ENCODE results near the gene LPP.

LPP gene

GRCh38 chr3:188220097-188220788, 66.3 kb downstream of the LPP start:
- DNase-seq (ENCODE audit: low read depth) = no peak

- DNase-seq (ENCODE audit: low read depth) = peak; percentile 68
Measured at GRCh38 chr3:188220988-188221818, 67.2 kb downstream of the LPP start.

DNA sequence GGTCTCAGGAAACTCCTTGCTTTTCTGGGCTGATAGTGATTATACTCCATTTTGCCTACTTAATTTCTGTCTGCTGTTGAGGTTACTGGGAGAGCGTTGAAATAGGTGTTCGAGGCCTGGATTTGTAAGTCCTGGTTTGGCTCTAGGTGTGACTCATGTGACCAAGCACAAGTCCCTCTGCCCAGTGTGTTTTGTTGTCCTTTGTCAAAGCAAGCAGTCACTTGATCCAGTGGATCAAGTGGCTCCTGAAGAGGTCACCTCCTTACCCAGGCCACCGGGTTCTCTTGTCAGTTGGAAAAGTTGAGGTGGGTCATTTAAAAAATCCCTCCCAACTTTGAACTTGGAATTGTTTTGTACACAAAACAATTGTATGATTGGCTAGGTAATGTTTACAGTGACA, 70.0 kb downstream of the LPP start:
- no peak for DNase-seq (ENCODE audit: low read depth)

- DNase-seq (ENCODE audit: low read depth) = no peak
Measured at GRCh38 chr3:188227442-188227841, 73.5 kb downstream of the LPP start.

DNA sequence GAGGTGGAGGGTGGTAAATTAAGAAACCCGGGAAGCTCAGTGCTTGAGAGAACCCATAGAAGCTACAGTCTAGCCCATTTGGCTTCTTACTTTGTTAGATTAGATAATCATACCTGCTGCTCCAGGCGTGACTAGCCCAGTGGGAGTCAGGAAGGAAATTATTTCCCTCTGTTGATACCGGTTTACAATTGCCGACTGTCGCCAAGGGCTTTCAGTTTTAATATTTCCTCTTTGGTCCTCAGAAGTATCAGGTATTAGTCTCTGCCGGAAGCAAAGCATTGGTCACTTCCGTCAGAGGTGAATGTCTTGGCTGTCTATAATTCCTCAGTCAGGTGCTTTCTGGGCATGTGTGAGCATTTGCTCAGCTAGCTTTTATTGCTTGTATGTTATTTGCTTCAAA, 75.2 kb downstream of the LPP start:
- no peak for DNase-seq (ENCODE audit: low read depth)

- DNase-seq (ENCODE audit: low read depth) = no peak
Measured at GRCh38 chr3:188229726-188230125, 75.8 kb downstream of the LPP start.

- DNase-seq (ENCODE audit: low read depth) = no peak
Measured at GRCh38 chr3:188230962-188231361, 77.0 kb downstream of the LPP start.

DNA sequence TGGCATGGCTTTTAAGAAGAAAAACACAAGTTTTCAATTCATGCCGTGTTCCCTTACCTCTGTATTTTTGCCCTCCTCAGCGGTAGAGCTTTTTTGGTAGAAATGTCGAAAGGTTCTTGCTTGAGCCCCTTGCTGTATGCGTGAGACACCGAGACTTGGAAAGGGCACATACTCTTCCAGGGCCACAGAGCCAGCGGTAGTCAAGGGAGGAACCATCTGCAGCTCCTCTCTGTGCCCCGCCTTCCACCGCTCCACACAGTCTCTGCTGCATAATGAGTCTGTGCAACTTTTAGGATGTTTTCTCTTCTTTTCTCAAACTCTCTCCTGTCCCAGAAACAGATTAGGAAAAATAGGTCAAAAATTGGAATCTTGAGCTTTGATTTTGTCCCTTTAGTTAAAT, 77.5 kb downstream of the LPP start:
- no peak for DNase-seq (ENCODE audit: low read depth)

DNA sequence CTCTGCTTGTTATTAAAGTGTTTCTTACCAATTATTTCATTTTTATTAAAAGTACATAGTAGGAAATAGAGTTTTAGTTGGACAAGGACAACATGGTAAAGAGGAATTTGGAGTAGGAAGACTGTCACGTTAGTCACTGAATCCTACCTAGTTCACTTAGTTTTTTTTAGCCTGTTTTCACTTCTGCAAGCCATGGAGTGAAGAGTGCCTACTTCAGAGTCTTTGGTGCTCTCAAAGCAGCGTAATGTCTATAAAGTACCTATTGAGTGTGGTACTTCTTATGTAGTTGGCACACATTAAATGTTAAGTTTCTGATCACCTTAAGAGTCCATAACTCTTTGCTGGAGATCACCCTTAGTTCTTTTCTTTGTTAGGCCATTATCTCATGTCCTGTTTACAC, 78.7 kb downstream of the LPP start:
- no peak for DNase-seq (ENCODE audit: low read depth)

- DNase-seq (ENCODE audit: low read depth) = no peak
Measured at GRCh38 chr3:188233320-188233719, 79.4 kb downstream of the LPP start.

DNA sequence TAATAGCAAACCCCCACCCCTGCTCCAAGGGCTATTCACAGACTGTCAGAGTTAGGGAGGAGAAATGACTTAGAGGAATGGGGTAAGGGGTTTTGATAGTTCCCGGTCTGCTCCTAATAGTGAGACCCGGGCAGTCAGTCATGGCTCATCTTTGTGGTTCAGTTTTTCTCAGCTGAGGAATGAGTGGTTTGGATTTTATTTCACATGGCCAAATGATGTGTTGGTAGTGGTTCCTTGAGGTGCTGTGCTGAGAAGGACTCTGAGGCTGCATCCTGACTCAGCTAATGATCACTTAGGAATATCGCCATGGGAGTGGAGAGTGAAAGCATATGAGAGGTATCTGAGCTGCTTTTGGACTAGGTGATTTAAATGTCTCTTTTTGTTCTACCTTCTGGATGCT, 80.2 kb downstream of the LPP start:
- DNase-seq (ENCODE audit: low read depth) = peak; percentile 52

- DNase-seq (ENCODE audit: low read depth) = no peak
Measured at GRCh38 chr3:188236271-188236670, 82.3 kb downstream of the LPP start.

GRCh38 chr3:188239035-188239434, 85.1 kb downstream of the LPP start:
- no peak for DNase-seq (ENCODE audit: low read depth)

DNA sequence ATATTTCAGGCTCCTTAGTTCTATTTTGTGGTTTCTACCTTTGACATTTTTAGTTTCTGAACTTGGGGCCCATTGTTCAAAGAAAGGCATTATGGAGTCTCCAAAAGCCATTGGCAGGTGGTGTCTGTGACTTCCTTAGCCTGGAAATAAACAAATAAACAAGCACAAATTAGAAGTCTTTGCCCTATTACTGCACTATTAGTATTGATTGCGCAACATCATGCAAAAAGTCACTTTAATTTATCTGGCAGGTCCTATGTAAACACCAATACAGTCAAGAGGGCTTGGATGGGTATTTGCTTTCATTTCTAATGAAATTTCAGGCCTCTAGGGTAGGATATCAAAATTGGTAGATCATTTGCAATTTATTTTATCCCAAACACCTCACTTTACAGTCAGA, 85.6 kb downstream of the LPP start:
- no peak for DNase-seq (ENCODE audit: low read depth)

GRCh38 chr3:188240189-188240981, 86.4 kb downstream of the LPP start:
- DNase-seq (ENCODE audit: low read depth) = no peak

DNA sequence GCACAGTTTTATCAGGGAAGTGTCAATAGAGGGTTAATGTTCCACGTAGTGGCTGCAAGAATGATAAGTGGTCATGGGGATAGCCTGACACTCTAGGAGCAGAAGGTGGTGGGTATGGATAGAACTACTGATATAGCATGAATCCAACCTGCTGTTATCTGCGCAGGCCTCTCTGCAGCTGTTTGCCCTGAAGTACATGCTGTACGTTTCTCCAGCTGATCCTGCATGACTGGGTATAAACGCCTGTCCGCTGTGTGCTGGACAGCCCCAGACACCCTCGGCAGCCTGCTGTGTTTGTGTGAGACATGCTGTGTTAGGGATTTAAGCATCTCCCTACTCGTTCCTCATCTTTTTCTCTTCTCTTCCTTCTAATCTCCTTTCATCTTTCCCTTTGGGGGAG, 87.1 kb downstream of the LPP start:
- no peak for DNase-seq (ENCODE audit: low read depth)

DNA sequence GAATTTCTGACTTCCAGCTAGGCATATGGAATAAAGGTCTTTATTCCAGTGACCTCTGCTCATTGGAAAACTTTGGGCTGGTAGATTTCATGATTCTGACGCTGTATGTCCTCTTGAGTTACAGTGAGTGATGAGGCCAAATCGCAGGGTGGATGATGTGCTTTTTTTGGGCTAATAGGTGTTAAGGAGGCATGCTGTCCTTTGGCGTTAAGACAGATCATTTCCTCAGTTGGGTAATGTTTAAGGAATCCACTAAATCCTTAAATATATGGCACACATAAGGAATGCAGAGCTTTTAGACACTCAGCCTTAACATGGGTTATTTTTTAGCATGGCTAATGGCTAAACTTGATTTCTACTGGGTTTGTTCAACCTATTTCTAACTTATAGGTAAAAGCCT, 87.9 kb downstream of the LPP start:
- DNase-seq (ENCODE audit: low read depth) = no peak

DNA sequence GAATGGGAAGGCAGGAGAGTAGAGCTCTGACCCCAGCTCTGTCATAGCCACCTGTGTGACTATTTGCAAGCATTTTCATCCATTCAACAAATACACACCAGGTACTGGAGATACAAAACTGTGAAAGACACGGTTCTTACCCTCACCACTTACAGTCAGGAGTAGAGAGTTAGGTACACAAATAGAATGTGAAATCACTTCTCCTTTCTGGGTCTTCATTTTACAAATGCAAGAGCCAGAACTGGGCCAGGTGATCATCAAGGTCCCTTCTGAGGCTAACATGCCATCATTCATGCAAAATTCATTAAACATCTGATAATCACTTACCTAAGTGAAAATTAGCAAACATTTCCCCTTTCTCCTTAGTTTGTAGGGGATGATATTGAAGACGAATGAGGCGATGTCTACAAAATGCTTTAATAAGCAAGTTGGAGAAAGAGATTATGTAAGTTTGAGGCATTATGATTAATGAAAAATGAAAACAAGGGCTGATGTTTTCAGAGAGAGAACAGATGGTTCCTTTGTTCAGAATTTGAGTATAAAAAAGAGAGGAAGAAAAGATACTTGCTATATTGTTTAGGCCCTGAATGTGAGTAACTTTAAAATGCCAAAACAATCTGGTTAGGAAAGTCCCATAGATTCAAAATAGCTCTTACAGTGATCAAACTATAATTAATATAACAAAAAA, 88.6 kb downstream of the LPP start:
- no peak for DNase-seq (ENCODE audit: low read depth)

DNA sequence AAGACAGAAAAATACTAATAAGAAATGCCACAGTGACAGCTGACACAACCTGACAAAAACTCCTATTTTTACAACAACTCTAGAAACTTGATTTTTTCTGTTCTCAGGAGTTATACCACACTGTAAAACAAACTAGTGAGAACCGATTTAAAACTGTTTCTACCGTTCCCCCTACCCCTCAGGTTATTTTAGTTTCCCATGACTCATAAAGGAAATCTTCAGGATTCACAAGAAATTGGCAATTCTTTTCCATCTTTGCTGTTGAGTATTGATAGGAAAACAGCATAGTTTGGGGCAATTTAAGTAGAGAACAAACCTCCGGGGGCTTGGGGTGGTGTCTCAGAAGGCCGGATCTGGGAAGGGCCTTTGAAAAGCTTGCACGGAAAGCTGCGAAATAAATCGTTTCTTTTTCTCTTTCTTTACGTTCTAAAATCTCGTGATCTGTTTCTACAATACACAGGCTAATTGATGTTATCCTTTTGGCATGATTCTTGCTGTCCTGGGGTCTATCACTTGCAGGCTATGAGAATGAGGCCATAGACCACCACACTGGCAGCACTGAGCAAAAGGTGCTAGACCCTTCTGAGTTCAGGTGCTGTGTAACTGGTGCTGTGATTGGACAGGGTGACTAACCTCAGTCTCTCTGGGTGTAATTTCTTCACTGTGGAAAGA, 89.3 kb downstream of the LPP start:
- no peak for DNase-seq (ENCODE audit: low read depth)

DNA sequence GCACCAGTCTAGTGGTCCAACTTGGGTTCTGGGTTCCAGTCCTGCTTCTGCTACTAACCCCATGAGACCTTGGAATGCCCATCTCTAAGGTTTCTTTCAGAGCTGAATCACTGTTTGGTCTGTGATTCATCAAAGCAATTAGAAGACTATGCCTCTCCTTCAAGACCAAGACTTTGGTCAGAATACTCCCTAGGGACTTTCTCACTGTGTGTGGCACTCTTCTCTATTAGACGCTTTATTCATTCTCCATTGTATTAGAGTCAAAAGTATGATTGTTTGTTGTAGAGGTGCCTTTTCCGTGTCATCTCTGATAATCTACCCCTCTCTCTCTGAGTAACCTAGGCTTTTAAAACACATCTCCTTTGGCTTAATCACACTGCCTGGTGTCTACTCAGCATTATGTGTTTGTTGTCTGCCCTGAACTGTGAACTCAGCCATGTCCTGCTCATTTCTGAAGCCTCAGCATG, 90.5 kb downstream of the LPP start:
- no peak for DNase-seq (ENCODE audit: low read depth)

DNA sequence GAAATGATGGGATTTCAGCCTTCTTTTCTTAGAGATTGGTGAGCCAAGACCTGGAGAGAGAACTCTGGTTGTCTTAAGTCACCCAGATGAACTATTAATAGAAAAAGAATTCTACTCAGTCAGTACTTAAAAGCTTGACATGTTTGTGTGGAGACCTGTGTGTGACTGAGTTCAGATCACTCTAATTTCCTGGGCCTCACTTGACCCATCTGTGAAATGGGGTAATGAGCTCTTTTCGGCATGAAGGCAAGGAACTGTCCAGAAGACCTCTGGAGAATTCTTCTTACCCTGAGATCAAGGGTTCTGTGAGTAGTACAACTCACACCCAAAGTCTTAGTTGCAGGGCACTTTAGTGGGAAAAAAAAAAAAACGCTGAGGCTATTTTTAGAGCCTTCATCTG, 92.9 kb downstream of the LPP start:
- no peak for DNase-seq (ENCODE audit: low read depth)

Measured in GM04504 (cell line).